IPS-20b (cell line): Measurements from ENCODE around the gene FAM107A.

Experiments
- H3K27ac ChIP-seq: one replicate; pipeline ENCODE4 v1.5.1; 2013; ENCODE audit warnings: low read length
- H3K27me3 ChIP-seq: 2 replicates; pipeline ENCODE4 v1.6.1; 2013; ENCODE audit warnings: mild to moderate bottlenecking, low read length, inconsistent platforms; ENCODE audit not compliant: insufficient read depth
- H3K36me3 ChIP-seq: 2 replicates; pipeline ENCODE4 v1.6.1; 2013; ENCODE audit warnings: low read depth, mild to moderate bottlenecking, inconsistent platforms, low read length, moderate library complexity; ENCODE audit not compliant: insufficient read depth
- H3K4me1 ChIP-seq: 2 replicates; pipeline ENCODE4 v1.6.1; 2013; ENCODE audit warnings: mild to moderate bottlenecking, control low read depth, inconsistent platforms, low read length, moderate library complexity; ENCODE audit not compliant: insufficient read depth
- H3K4me3 ChIP-seq: 2 replicates; pipeline ENCODE4 v1.5.1; 2013; ENCODE audit warnings: mild to moderate bottlenecking, low read length, inconsistent platforms
- H3K9ac ChIP-seq: 2 replicates; pipeline ENCODE4 v1.6.1; 2013; ENCODE audit warnings: low read depth, mild to moderate bottlenecking, inconsistent platforms, low read length, moderate library complexity
- H3K9me3 ChIP-seq: 2 replicates; pipeline ENCODE4 v1.6.1; 2013; ENCODE audit warnings: mild to moderate bottlenecking, low read depth, low read length, inconsistent platforms; ENCODE audit not compliant: insufficient read depth

FAM107A gene

DNA sequence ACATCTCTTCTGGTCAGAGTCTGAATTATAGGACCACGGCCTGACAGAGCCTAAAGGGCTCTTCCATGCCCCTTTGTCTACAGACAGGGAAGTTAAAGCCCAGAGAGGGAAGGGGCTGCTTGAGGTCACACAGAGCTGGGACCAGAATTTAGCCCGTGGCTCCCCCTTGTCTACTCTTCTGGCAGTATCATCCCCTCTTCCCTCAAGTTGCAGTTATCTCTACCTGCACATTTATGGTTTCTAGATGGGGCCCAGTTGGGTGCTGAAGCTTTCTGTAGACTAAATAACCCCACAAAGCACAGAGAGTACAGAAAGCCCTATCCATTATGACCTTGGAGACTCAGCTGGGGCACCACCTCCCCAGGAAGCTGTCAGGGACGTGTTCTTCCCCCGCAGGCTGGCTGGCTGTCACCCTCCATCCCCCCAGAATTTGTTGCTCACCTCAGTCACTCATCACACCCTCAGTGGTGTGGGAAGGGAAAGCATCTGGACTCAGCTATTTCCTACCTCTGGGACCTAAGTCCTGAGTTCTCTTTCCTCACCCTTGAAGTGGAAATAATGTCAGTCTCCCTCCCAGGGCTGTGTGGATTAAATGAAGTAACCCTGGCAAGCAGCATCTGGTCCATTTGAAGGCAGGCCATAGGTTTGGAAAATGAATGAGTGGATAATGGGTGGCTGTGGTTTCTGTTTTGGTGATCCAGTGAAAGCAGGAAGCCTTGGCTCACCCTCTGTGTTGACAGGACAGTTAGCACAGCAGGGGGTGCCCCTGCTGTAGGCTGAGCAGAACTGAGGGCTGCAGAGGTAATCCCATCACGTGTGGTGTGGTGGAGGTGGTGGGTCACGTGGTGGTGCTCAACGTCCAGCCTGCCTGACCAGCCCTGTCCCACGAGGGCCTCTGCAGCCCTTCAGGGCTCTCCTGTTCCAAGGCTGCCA is 56.5 kb downstream of the FAM107A start:
- Histone ChIP-seq H3K4me3 (no peak overlapping the region), H3K27ac (no peak overlapping the region), H3K9me3 (no peaks in the 10 kb centered on the region), H3K27me3 (no peaks in the 10 kb centered on the region), H3K9ac (no peak overlapping the region), H3K4me1 (peaks cover 18% of the 10 kb centered on the region; the same call in 1 of the 2 replicates), H3K36me3 (no peaks in the 10 kb centered on the region)

DNA sequence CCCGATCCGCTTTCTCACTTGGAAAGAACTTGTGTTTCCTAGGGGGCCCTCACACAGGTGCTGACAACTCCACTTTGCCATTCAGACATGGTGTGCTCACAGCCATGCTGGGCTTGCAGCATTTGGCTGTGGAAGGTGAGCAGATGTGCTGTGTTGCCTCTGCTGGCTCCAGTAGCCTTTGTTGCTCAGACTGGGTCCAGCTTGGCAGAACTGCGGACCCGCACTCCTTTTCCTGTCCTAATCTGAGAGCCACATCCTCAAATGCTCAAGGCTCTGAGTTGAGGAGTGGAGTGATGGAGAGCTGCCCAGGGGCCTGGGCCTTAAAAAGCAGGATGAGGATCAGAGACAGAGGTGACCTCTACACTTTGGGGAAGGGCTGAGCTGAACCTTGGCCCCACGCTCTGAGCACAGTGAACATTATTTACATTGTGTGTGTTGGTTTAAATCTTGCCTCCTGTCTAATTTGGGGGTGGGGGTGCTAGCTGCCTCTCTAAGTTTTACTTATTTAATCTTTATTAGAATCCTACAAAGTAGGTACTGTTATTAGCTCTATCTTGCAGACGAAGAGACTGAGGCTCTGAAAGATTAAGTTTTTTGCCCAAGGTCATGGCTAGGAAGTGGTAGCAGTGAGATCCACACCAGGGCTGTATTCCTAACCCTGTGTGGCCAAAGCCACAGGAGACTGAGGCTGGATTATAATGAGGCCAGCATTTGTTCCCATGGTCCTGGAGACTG is 57.4 kb downstream of the FAM107A start:
- Histone ChIP-seq H3K4me1 (peaks cover 18% of the 10 kb centered on the region; the same call in 1 of the 2 replicates), H3K27me3 (no peaks in the 10 kb centered on the region), H3K36me3 (no peaks in the 10 kb centered on the region), H3K27ac (no peak overlapping the region), H3K9ac (no peak overlapping the region), H3K9me3 (no peaks in the 10 kb centered on the region), H3K4me3 (no peak overlapping the region)

DNA sequence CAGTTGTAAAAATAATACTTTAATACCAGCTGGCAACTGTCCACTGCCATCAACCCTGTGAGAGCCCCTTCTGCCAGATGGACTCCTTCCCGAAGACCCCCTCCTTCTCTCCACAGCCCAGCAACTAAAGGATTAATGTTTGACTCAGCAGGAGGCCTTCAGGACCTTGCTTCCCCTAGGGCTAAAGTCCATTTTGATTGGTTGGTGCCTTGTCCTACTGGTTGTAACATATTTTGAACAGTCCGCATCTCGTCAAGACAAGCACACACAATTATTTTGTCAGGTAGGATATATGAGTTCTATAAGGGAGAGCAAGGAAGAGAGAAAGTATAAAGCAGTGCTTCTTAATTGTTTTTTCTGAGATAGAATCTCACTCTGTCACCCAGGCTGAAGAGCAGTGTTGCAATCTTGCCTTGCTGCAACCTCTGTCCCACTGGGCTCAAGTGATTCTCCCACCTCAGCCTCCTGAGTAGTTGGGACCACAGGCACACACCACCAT is 58.9 kb downstream of the FAM107A start:
- Histone ChIP-seq H3K4me1 (peaks cover 13% of the 10 kb centered on the region; the same call in 1 of the 2 replicates), H3K9me3 (no peaks in the 10 kb centered on the region), H3K36me3 (no peaks in the 10 kb centered on the region), H3K9ac (no peak overlapping the region), H3K4me3 (no peak overlapping the region), H3K27me3 (no peaks in the 10 kb centered on the region), H3K27ac (no peak overlapping the region)

DNA sequence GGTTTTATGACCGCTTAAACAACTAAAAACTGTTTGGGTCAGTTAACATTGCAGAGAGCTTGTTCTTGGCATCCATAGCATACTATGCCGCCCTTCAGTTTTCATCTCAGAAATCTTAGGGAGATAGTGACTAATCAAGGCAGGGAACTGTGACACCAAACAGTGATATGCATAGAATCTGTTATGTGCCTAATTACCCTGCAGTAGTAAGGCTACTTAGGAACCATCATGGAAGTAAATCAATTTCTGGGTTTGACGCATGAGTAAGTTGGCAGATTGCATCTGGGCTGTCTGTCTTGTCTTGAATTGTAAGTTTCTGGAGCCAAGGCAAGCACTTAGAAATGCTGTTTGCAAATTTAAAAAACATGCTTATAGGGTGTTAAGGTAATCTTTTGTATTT is 62.8 kb downstream of the FAM107A start:
- Histone ChIP-seq H3K9ac (no peak overlapping the region), H3K9me3 (no peaks in the 10 kb centered on the region), H3K4me3 (no peak overlapping the region), H3K27me3 (no peaks in the 10 kb centered on the region), H3K27ac (no peak overlapping the region), H3K4me1 (peaks cover 4% of the 10 kb centered on the region; the same call in 1 of the 2 replicates), H3K36me3 (no peaks in the 10 kb centered on the region)
